Liver (tissue), 3 donors: ENCODE measurements around the gene LNX2.

Experiments
- CTCF ChIP-seq: fragments of 150-350 bp; IDR thresholded peaks from 2 replicates; pipeline ENCODE4 v1.5.1; 2017; ENCODE audit warnings: improper control_type of control experiment, low read depth, low read length; ENCODE audit not compliant: missing input control
- FOXA1 ChIP-seq: IDR thresholded peaks from 2 replicates; pipeline ENCODE4 v1.6.1; 2016; ENCODE audit warnings: antibody characterized with exemption
- GABPA ChIP-seq, 2 donors: IDR thresholded peaks in 1 of 2; conservative IDR thresholded peaks in 1 of 2; 2 replicates each; pipeline ENCODE4 v1.6.1; 2016; ENCODE audit warnings: antibody characterized with exemption in 2 of 2, mild to moderate bottlenecking in 1 of 2, moderate library complexity in 1 of 2
- JUND ChIP-seq, 2 donors: IDR thresholded peaks; 2 replicates each; pipeline ENCODE4 v1.6.1; 2016; ENCODE audit warnings: antibody characterized with exemption in 2 of 2
- MAX ChIP-seq: IDR thresholded peaks from 2 replicates; pipeline ENCODE4 v1.6.1; 2016; ENCODE audit warnings: antibody characterized with exemption
- RAD21 ChIP-seq, 2 donors: IDR thresholded peaks; 2 replicates each; pipeline ENCODE4 v1.6.1; 2016; ENCODE audit warnings: antibody characterized with exemption in 2 of 2, mild to moderate bottlenecking in 2 of 2
- TAF1 ChIP-seq: conservative IDR thresholded peaks from 2 replicates; pipeline ENCODE4 v1.6.1; 2016; ENCODE audit warnings: antibody characterized with exemption, mild to moderate bottlenecking
- ZBTB33 ChIP-seq: IDR thresholded peaks from 2 replicates; pipeline ENCODE4 v1.6.1; 2016; ENCODE audit warnings: antibody characterized with exemption
- donor health status: healthy.
- donor health status: healthy.

GRCh38 chr13:27607125-27607524, 13.2 kb downstream of the LNX2 start:
- TF ChIP-seq CTCF, result no peak
- TF ChIP-seq TAF1, result no peak
- TF ChIP-seq MAX, result no peak
- TF ChIP-seq RAD21 (IDR thresholded peaks at IDR 0.05), result no peak
- TF ChIP-seq ZBTB33, result no peak
- no peak for TF ChIP-seq GABPA (IDR thresholded peaks at IDR 0.05 in 1 of 2, conservative IDR thresholded peaks at IDR 0.05 in 1 of 2)
- peak; percentile 18 for TF ChIP-seq FOXA1
- TF ChIP-seq JUND (IDR thresholded peaks at IDR 0.05), result peak; percentile 88 to 97
